Measurements from ENCODE around the gene FGF18.

DNA sequence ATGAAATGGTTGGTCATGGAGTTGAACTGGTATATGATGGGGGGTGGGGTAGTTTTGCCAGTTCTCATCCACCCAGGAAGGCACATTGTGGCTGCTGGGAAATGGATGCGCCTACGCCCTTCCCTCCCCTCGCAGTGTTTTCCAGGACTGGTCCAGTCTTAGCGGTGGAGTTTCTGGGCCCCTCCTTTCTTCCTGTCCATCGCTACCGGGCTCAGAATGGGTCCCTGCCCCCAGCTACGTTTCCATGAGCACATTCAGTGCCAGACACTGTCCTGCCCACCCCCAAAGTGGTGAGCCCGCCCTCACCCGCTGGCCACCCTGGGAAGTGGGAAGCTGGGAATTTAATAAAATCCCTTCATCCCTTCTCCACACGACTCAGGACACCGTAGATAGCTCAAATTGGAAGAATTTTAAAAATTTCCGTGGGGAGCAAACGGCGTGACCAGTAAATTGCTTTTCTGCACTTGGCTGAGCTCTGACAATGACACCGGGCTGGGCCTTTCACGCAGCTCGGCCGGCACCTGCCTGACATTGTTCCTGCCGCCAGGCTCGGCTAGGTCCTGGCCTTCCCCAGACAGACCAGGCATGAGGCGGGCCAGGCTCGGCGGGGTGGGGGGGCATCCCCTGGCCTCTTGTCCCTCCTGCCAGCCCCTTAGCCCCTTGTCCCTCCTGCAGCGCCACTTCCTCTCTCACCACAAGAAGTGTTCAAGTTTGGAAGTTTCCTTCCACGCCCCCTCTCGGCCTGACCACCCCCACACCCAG lies 3.6 kb downstream of the FGF18 start:
- TF ChIP-seq ZNF384 (IDR thresholded peaks at IDR 0.05): no peak
- no peak for TF ChIP-seq L3MBTL2 (conservative IDR thresholded peaks at IDR 0.05)
- TF ChIP-seq SP1 (IDR thresholded peaks at IDR 0.05): no peak
- TF ChIP-seq FOXK2 (IDR thresholded peaks at IDR 0.05): no peak
- TF ChIP-seq LEF1 (IDR thresholded peaks at IDR 0.05; ENCODE audit: borderline replicate concordance): no peak
- no peak for TF ChIP-seq BHLHE40 (IDR thresholded peaks at IDR 0.05; ENCODE audit: borderline replicate concordance)
- no peak for TF ChIP-seq ELF4 (IDR thresholded peaks at IDR 0.05)
- no peak for TF ChIP-seq PKNOX1 (IDR thresholded peaks at IDR 0.05)
